Neural cell (in vitro differentiated cells): Measurements from ENCODE around the gene COL28A1.

Experiments used
- EP300 ChIP-seq: fragments of 450-650 bp; conservative IDR thresholded peaks from 2 replicates; pipeline ENCODE4 v1.6.1; 2014; ENCODE audit warnings: antibody characterized with exemption, mild to moderate bottlenecking, moderate library complexity; ENCODE audit not compliant: poor library complexity, severe bottlenecking
- EZH2 ChIP-seq: fragments of 200-600, 300-800 bp; shearing (Covaris generic), sonication (generic); IDR thresholded peaks from 2 replicates; pipeline ENCODE4 v1.6.1; 2014; ENCODE audit warnings: antibody characterized with exemption, low read length, borderline replicate concordance, mild to moderate bottlenecking; ENCODE audit not compliant: insufficient read depth, poor library complexity, severe bottlenecking
- POLR2AphosphoS5 ChIP-seq: IDR thresholded peaks from 2 replicates; pipeline ENCODE4 v1.6.1; 2012
- REST ChIP-seq: IDR thresholded peaks from 2 replicates; pipeline ENCODE4 v1.6.1; 2012; ENCODE audit warnings: borderline replicate concordance
- SMC3 ChIP-seq: fragments of 450-650 bp; conservative IDR thresholded peaks from 2 replicates; pipeline ENCODE4 v1.6.1; 2014; ENCODE audit warnings: antibody characterized with exemption, mild to moderate bottlenecking, moderate library complexity; ENCODE audit not compliant: poor library complexity
- TAF1 ChIP-seq: IDR thresholded peaks from 2 replicates; pipeline ENCODE4 v1.6.1; 2012; ENCODE audit warnings: low read depth
- TF ChIP-seq, protein P1 (sequence below): fragments of 450-650 bp; IDR thresholded peaks from 2 replicates; pipeline ENCODE4 v1.5.1; 2014; ENCODE audit warnings: antibody characterized with exemption, mild to moderate bottlenecking, moderate library complexity; ENCODE audit not compliant: poor library complexity, severe bottlenecking

DNA sequence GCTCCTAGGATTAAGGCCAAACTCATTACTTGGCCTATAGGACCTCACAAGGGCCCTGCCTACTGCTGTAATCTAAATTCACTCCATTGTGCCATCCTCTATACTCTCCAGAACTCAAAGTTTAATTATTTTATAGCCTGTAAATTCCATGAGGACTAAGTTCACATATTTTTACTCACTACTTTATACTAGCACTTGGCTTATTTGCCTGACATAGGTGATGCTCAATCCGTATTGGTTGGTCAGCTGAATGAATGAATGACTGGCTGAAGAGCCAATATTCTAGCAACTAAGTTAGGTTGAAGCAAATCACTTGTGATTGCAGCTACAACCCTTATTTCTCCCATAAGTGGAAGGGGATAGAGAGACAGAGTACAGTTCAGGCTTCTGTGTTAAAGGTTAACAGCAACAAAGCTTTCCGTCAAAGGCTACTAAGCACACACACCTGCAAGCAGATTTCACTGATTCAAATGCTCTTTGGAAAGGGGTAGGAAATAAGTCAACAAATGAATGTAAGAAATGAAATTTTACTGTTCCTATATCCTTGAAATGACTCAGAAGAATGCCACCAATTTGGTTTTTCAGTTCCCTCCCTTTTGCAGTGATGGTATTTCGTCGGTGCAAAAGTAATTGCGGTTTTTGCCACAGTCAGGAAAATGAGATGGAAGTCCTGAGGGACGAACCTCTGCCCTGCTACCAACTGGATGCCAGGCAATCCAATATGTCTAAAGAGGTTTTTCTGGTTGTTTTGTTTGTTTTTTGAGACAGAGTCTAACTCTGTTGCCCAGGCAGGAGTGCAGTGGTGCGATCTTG, 120.7 kb downstream of the COL28A1 start:
- TF ChIP-seq REST (no peak), EZH2 (no peak), POLR2AphosphoS5 (no peak), TAF1 (no peak), EP300 (no peak), SMC3 (no peak)
- TF ChIP-seq, protein P1, sequence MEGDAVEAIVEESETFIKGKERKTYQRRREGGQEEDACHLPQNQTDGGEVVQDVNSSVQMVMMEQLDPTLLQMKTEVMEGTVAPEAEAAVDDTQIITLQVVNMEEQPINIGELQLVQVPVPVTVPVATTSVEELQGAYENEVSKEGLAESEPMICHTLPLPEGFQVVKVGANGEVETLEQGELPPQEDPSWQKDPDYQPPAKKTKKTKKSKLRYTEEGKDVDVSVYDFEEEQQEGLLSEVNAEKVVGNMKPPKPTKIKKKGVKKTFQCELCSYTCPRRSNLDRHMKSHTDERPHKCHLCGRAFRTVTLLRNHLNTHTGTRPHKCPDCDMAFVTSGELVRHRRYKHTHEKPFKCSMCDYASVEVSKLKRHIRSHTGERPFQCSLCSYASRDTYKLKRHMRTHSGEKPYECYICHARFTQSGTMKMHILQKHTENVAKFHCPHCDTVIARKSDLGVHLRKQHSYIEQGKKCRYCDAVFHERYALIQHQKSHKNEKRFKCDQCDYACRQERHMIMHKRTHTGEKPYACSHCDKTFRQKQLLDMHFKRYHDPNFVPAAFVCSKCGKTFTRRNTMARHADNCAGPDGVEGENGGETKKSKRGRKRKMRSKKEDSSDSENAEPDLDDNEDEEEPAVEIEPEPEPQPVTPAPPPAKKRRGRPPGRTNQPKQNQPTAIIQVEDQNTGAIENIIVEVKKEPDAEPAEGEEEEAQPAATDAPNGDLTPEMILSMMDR: no peak
